ENCODE measurements around the gene GLP1R. TPM values are rescaled to one million over a fixed set of nuclear protein-coding genes. Genes with fewer than 3 reads are reported as not detected.

Gene GLP1R
- total and polyA plus RNA-seq, 8 donors = 3.4 to 9.7 (median 5.7) TPM

DNA sequence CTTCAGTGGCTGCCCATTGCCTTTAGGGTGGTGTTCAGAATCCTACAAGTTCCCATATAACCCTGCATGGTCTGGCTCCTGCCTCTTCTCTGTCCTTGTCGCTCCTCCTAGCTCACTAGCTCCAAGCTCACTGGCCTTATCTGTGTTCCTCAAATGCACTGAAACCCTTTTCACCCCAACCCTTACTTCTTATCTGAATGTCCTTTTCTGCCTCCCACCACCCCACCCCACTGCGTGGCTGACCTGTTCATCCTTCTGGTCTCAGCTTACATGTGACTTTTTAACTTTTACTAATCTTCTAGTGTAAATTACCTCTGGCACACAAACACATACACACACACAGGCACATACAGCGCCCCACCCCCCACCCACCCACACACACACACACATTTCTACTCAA lies 41.0 kb upstream of the GLP1R start:
- no peak for ATAC-seq
- no peak for FAIRE-seq
- intact Hi-C loops (cut with DNase I) = no loop called here
- no peak overlapping the region for H3K4me3 ChIP-seq
- no peak overlapping the region for H3K27ac ChIP-seq
- TF ChIP-seq, protein P1, sequence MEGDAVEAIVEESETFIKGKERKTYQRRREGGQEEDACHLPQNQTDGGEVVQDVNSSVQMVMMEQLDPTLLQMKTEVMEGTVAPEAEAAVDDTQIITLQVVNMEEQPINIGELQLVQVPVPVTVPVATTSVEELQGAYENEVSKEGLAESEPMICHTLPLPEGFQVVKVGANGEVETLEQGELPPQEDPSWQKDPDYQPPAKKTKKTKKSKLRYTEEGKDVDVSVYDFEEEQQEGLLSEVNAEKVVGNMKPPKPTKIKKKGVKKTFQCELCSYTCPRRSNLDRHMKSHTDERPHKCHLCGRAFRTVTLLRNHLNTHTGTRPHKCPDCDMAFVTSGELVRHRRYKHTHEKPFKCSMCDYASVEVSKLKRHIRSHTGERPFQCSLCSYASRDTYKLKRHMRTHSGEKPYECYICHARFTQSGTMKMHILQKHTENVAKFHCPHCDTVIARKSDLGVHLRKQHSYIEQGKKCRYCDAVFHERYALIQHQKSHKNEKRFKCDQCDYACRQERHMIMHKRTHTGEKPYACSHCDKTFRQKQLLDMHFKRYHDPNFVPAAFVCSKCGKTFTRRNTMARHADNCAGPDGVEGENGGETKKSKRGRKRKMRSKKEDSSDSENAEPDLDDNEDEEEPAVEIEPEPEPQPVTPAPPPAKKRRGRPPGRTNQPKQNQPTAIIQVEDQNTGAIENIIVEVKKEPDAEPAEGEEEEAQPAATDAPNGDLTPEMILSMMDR (IDR thresholded peaks at IDR 0.05) = no peak
- no peaks in the 10 kb centered on the region for H3K27me3 ChIP-seq
- H3K9me3 ChIP-seq = no peaks in the 10 kb centered on the region
- no peak for DNase-seq
- no peaks in the 10 kb centered on the region for H3K36me3 ChIP-seq
- WGBS, 2 donors = 72 to 81% methylated on average over 3 of the region's 3 CpGs
- peaks cover 0 to 4% (median 0%) of the 10 kb centered on the region in 3 donors for H3K4me1 ChIP-seq

DNA sequence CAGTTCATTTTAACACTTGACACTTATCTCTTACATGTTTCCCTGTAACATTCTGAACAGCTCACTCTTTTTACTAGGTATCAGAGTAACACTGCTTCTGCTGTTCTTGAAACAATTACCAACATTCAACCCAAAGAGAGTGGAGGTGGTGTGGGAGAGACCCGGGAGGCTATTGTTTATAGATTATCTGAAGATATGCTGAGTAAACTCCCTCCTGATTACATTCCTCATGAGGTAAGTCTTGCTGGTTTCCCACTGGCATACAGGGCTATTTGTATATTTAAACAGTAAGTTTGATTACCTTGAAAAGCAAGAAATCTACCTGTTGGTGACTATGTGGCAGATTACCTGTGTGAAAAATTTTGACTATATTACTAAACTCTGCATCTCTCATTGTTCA lies 39.8 kb upstream of the GLP1R start:
- H3K27me3 ChIP-seq = no peaks in the 10 kb centered on the region
- H3K4me3 ChIP-seq = no peak overlapping the region
- 0 to 2% methylated on average over 1 of the region's 1 CpG for WGBS, 2 donors
- no peaks in the 10 kb centered on the region for H3K36me3 ChIP-seq
- no peaks in the 10 kb centered on the region for H3K9me3 ChIP-seq
- no peak for DNase-seq
- no peak for FAIRE-seq
- H3K27ac ChIP-seq = no peak overlapping the region
- intact Hi-C loops (cut with DNase I) = no loop called here
- TF ChIP-seq, protein P1 (IDR thresholded peaks at IDR 0.05) = no peak
- H3K4me1 ChIP-seq = peaks cover 0 to 4% (median 0%) of the 10 kb centered on the region in 3 donors
- peak in 2 of 4 donors; percentile 25 to 81 for ATAC-seq

DNA sequence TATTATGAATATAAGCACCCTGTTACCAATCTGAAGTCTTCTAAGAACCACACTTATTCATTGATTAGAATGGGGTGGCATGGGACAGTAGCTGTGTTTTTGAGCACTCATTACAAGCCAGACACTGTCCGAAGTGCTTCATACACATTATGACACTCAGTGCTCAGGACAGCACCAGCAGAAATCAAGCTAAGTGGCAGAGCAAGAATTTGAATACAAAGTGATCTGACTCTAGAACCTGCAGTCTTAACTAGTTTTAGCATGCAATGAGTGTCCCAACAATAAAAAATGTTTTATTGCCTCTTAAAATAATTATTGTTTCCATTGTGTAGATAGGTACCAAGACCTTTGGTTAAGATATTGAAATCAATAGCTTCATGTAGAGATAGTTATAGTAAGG lies 39.1 kb upstream of the GLP1R start:
- no peaks in the 10 kb centered on the region for H3K27me3 ChIP-seq
- ATAC-seq (no peak), FAIRE-seq (no peak), DNase-seq (no peak)
- H3K4me1 ChIP-seq = peaks cover 0 to 4% (median 0%) of the 10 kb centered on the region in 3 donors
- TF ChIP-seq, protein P1 (IDR thresholded peaks at IDR 0.05) = no peak
- no peak overlapping the region for H3K27ac ChIP-seq
- no peaks in the 10 kb centered on the region for H3K9me3 ChIP-seq
- WGBS, 2 donors = 0 to 93% methylated on average over 1 of the region's 1 CpG
- intact Hi-C loops (cut with DNase I) = no loop called here
- no peaks in the 10 kb centered on the region for H3K36me3 ChIP-seq
- H3K4me3 ChIP-seq = no peak overlapping the region

DNA sequence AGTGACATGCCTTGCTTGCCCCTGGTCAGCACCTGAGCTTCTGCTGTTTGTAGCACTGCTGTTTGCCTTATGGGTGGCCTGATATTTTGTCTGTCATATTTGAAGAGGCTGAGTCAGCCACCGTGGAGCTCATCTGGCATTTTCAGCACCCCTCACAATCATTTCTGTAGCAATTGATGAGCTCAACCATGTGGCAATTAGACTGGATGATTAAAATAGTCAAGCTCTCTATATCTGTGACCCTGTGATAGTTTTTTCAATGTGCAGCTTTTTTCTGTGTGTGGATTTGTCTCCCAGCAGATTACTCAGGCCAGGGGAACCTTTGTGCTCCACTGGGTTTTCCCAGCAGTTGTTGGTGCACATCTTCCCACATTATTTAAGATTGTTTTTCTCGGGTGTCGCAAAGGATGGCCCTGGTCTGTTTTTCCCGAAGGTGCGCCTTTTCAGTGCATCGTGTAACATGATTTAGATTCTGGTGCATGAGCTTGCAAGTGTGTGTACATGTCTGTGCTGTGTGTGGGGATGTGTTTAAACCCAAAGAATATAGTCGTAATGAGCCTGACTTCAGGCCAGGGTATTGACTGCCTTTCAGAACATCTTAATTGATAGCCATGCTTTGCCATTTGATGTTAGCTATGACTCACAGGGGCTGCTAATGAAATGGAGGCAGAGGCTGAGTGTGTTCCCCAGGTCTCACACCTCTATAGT lies 31.6 kb upstream of the GLP1R start:
- FAIRE-seq = no peak
- H3K4me1 ChIP-seq = no peaks in the 10 kb centered on the region
- intact Hi-C loops (cut with DNase I) = no loop called here

DNA sequence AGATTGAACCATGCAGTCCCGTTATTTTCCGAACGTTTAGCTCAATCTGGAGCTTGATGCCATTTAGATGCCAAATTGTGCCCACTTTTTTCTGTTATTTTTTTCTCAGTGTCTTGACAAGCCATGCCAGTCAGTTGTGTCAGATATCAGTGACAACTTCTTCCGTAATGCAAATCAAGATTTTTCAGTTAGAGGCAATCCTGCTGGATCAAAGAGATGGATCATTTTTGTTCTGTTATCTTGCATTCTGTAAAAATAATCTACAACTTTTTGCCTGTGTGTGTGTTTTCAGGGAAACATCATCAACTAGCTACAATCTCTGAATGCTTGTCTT lies 31.1 kb upstream of the GLP1R start:
- intact Hi-C loops (cut with DNase I) = no loop called here
- no peak overlapping the region for H3K4me3 ChIP-seq
- FAIRE-seq (no peak), ATAC-seq (no peak), DNase-seq (no peak)
- no peaks in the 10 kb centered on the region for H3K27me3 ChIP-seq
- H3K36me3 ChIP-seq = no peaks in the 10 kb centered on the region
- no peaks in the 10 kb centered on the region for H3K4me1 ChIP-seq
- WGBS, 2 donors = 69 to 80% methylated on average over 4 of the region's 4 CpGs
- H3K9me3 ChIP-seq = no peaks in the 10 kb centered on the region
- H3K27ac ChIP-seq = no peak overlapping the region
- TF ChIP-seq, protein P1 (IDR thresholded peaks at IDR 0.05) = no peak

More for the DNA sequence above, 31.6 kb upstream of the GLP1R start:
- TF ChIP-seq, protein P1 (IDR thresholded peaks at IDR 0.05) = no peak
- no peaks in the 10 kb centered on the region for H3K36me3 ChIP-seq
- WGBS, 2 donors = 87 to 89% methylated on average over 7 of the region's 7 CpGs
- no peak for DNase-seq
- no peak overlapping the region for H3K4me3 ChIP-seq
- H3K27me3 ChIP-seq = no peaks in the 10 kb centered on the region
- H3K9me3 ChIP-seq = no peaks in the 10 kb centered on the region
- H3K27ac ChIP-seq = no peak overlapping the region
- ATAC-seq = no peak
